Gastrocnemius medialis (tissue), 4 donors: ENCODE measurements around the gene ERC1. TPM values are rescaled to one million over a fixed set of nuclear protein-coding genes. Genes with fewer than 3 reads are reported as not detected.

Source experiments
- ATAC-seq, 2 donors: fragments of 150-250 bp; one replicate each; pipeline ENCODE4 v1.9.1; 2016
- DNase-seq, 2 donors: peaks; one replicate each; pipeline ENCODE4 v3.0.0-alpha.2; 2019
- H3K27ac ChIP-seq, 4 donors: fragments of 200-600 bp; sonication (generic); 1 replicate in 1 of 4; 2 replicates in 3 of 4; pipeline ENCODE4 v1.5.1; 2016 to 2018; ENCODE audit warnings: mild to moderate bottlenecking in 2 of 4, moderate library complexity in 1 of 4
- H3K27me3 ChIP-seq, 3 donors: fragments of 200-600 bp; sonication (generic) in 2 of 3; 1 replicate in 1 of 3; 2 replicates in 2 of 3; pipeline versions ENCODE4 v1.5.1 to v1.6.0; 2016 to 2019; ENCODE audit warnings: mild to moderate bottlenecking in 1 of 3, moderate library complexity in 1 of 3
- H3K36me3 ChIP-seq, 2 donors: fragments of 200-600 bp; sonication (generic) in 1 of 2; one replicate each; pipeline ENCODE4 v1.5.1; 2017 to 2018
- H3K4me1 ChIP-seq, 2 donors: fragments of 200-600 bp; sonication (generic) in 1 of 2; one replicate each; pipeline ENCODE4 v1.5.1; 2016 to 2017; ENCODE audit warnings: mild to moderate bottlenecking in 2 of 2
- H3K4me3 ChIP-seq, 4 donors: fragments of 200-600 bp; sonication (generic) in 3 of 4; 1 replicate in 1 of 4; 2 replicates in 3 of 4; pipeline ENCODE4 v1.5.1; 2016 to 2019; ENCODE audit warnings: mild to moderate bottlenecking in 2 of 4
- H3K9me3 ChIP-seq, 3 donors: fragments of 200-600 bp; sonication (generic) in 2 of 3; 1 replicate in 1 of 3; 2 replicates in 2 of 3; pipeline ENCODE4 v1.5.1; 2016 to 2019
- CTCF ChIP-seq, 5 experiments: fragments of 450-650 bp in 3 of 5; fragments of 200-600 bp in 2 of 5; sonication (generic) in 2 of 5; IDR thresholded peaks in 4 of 5; conservative IDR thresholded peaks in 1 of 5; 1 replicate in 4 of 5; 2 replicates in 1 of 5; pipeline ENCODE4 v1.5.1; 2016 to 2019; ENCODE audit warnings: antibody characterized with exemption in 5 of 5, mild to moderate bottlenecking in 3 of 5, moderate library complexity in 3 of 5
- POLR2A ChIP-seq, 2 donors: fragments of 450-650 bp; IDR thresholded peaks; one replicate each; pipeline ENCODE4 v1.6.1; 2017; ENCODE audit warnings: antibody characterized with exemption in 2 of 2, mild to moderate bottlenecking in 2 of 2, moderate library complexity in 2 of 2
- in situ Hi-C, 4 donors: fragments of 200-750 bp; cut with MboI; loops; one replicate each; pipeline versions ENCODE4 v1.15.0 to v1.8.0; 2017; ENCODE audit warnings: low sequenced_read_pairs in 4 of 4
- intact Hi-C: fragments of 100-400 bp; cut with DNase I; formaldehyde crosslinking; loops from one replicate; pipeline ENCODE4 v1.15.1; 2023; ENCODE audit warnings: low total_unique reads
- total RNA-seq, 4 donors: library from RNA; depleted of rRNA; stranded (reverse); fragments of >200 nt; gene quantifications; one replicate each; pipeline versions ENCODE4 v1.1.0 to v1.2.3, GENCODE V29; 2016

Gene ERC1
- total RNA-seq, 4 donors from 2014 or later = 20.3 to 39.1 (median 23.5) TPM

GRCh38 chr12:1201030-1201429, 210.0 kb downstream of the ERC1 start:
- H3K9me3 ChIP-seq = no peaks in the 10 kb centered on the region
- in situ Hi-C loops (no loop called here), intact Hi-C loops (no loop called here)
- no peak overlapping the region for H3K27ac ChIP-seq
- no peaks in the 10 kb centered on the region for H3K36me3 ChIP-seq
- ATAC-seq (no peak), DNase-seq (no peak)
- TF ChIP-seq CTCF (IDR thresholded peaks at IDR 0.05 in 4 of 5, conservative IDR thresholded peaks at IDR 0.05 in 1 of 5) (no peak), POLR2A (IDR thresholded peaks at IDR 0.05) (no peak)
- H3K4me3 ChIP-seq = no peak overlapping the region
- H3K4me1 ChIP-seq = peaks cover 3 to 17% of the 10 kb centered on the region in 2 donors
- H3K27me3 ChIP-seq = no peaks in the 10 kb centered on the region

DNA sequence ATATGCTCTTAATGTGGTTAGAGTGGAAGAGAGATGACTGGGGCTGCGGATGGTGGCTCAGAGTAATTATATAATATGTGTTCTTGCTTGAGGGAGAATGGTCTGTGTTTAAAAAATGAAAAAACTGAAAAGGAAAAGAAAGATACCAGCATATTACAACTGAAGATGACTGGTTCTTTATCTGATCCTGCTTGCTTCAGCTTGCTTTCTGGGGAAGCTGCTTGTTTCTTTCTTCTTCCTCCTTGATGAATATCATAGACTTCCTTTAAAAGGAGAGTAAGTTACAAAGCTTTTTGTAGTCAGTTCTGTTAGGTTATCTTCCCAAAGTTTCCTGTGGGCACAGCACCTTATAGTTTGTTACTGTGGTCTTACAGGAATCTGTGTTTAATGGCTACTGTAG, 210.9 kb downstream of the ERC1 start:
- intact Hi-C loops = no loop called here
- Histone ChIP-seq H3K4me1 (peaks cover 3 to 23% of the 10 kb centered on the region in 2 donors), H3K36me3 (no peaks in the 10 kb centered on the region), H3K9me3 (no peaks in the 10 kb centered on the region), H3K4me3 (no peak overlapping the region), H3K27me3 (no peaks in the 10 kb centered on the region), H3K27ac (no peak overlapping the region)
- in situ Hi-C loops = no loop called here
- TF ChIP-seq POLR2A (IDR thresholded peaks at IDR 0.05) = no peak
- TF ChIP-seq CTCF (IDR thresholded peaks at IDR 0.05 in 4 of 5, conservative IDR thresholded peaks at IDR 0.05 in 1 of 5) = no peak
- ATAC-seq (no peak), DNase-seq (no peak)

DNA sequence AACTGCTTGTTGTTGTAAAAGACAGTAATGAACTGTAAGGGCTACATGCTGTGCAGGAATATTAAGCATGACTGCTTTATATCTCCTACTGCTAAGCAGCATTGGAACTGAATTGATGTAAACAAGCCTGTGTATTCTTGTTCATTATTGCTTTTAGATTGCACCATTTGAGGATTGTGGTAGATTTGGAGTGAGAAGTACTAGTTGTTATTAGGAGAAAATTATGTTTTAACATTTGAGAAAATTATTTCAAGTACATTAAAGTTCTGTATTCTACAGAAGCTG, 212.7 kb downstream of the ERC1 start:
- in situ Hi-C loops (no loop called here), intact Hi-C loops (no loop called here)
- DNase-seq (no peak), ATAC-seq (no peak)
- TF ChIP-seq CTCF (IDR thresholded peaks at IDR 0.05 in 4 of 5, conservative IDR thresholded peaks at IDR 0.05 in 1 of 5) (no peak), POLR2A (IDR thresholded peaks at IDR 0.05) (no peak)
- Histone ChIP-seq H3K27ac (peak overlapping the region in 2 of 4 donors; percentile 56 to 58), H3K4me3 (no peak overlapping the region), H3K4me1 (peaks cover 3 to 23% of the 10 kb centered on the region in 2 donors), H3K36me3 (no peaks in the 10 kb centered on the region), H3K9me3 (no peaks in the 10 kb centered on the region), H3K27me3 (no peaks in the 10 kb centered on the region)

GRCh38 chr12:1204581-1205121, 213.6 kb downstream of the ERC1 start:
- H3K4me1 ChIP-seq = peaks cover 3 to 23% of the 10 kb centered on the region in 2 donors
- peak overlapping the region; percentile 25 to 58 (median 48) for H3K27ac ChIP-seq
- peak overlapping the region; percentile 3 to 47 (median 26) for H3K4me3 ChIP-seq
- H3K36me3 ChIP-seq = no peaks in the 10 kb centered on the region
- TF ChIP-seq POLR2A (IDR thresholded peaks at IDR 0.05) = no peak
- TF ChIP-seq CTCF (IDR thresholded peaks at IDR 0.05 in 4 of 5, conservative IDR thresholded peaks at IDR 0.05 in 1 of 5) = no peak
- no peak for DNase-seq
- intact Hi-C loops (no loop called here), in situ Hi-C loops (no loop called here)
- no peaks in the 10 kb centered on the region for H3K27me3 ChIP-seq
- H3K9me3 ChIP-seq = no peaks in the 10 kb centered on the region
- ATAC-seq = no peak

DNA sequence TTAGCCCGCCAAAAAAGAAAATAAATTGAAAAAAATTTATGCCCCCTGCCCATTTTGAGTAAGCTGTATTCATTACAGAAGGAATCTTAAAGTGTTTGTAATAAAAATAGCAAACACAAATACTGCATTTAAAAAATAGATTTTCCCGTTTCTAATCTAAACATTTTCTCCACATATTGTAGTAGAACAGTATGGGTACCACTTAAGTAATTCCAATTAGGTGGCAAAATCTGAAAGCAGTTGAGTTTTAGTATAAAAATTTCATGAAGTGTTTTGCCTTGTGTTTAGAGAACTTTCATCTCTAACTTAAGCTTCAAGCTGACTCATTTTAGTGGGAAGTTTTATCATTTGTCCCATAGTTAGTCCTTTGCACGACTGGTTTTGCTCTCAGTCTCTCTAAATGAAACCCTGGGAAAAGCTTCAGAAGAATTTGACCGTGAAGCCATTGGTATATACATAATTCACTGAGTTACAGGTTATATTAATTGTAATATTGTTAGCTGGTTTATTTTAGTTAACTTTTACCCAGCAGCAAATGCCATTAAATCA, 214.6 kb downstream of the ERC1 start:
- H3K36me3 ChIP-seq = no peaks in the 10 kb centered on the region
- H3K4me3 ChIP-seq = no peak overlapping the region
- intact Hi-C loops (no loop called here), in situ Hi-C loops (no loop called here)
- peaks cover 3 to 23% of the 10 kb centered on the region in 2 donors for H3K4me1 ChIP-seq
- ATAC-seq (no peak), DNase-seq (no peak)
- no peak overlapping the region for H3K27ac ChIP-seq
- H3K9me3 ChIP-seq = no peaks in the 10 kb centered on the region
- no peaks in the 10 kb centered on the region for H3K27me3 ChIP-seq
- no peak for TF ChIP-seq CTCF (IDR thresholded peaks at IDR 0.05 in 4 of 5, conservative IDR thresholded peaks at IDR 0.05 in 1 of 5)
- TF ChIP-seq POLR2A (IDR thresholded peaks at IDR 0.05) = no peak
